Right lobe of liver (tissue), 6 donors: Measurements from ENCODE around the gene NUP188. TPM values are rescaled to one million over a fixed set of nuclear protein-coding genes. Genes with fewer than 3 reads are reported as not detected.

ENCODE experiments used
- ATAC-seq, 4 donors: fragments of 200-7000 bp; cut with Tn5 transposase; one replicate each; pipeline ENCODE4 v1.9.1; 2020; ENCODE audit warnings: mild to moderate bottlenecking in 4 of 4, moderate library complexity in 4 of 4
- DNase-seq, 3 donors: peaks; one replicate each; pipeline ENCODE4 v3.0.0-alpha.2; 2020
- H3K27ac ChIP-seq, 3 donors: fragments of 200-600 bp; one replicate each; pipeline ENCODE4 v1.8.0; 2022
- H3K27me3 ChIP-seq, 2 donors: fragments of 200-600 bp; one replicate each; pipeline ENCODE4 v1.8.0; 2022
- H3K36me3 ChIP-seq, 4 donors: fragments of 200-600 bp; sonication (generic) in 1 of 4; one replicate each; pipeline versions ENCODE4 v1.5.1 to v1.8.0; 2017 to 2022; ENCODE audit warnings: control low read depth in 1 of 4
- H3K4me1 ChIP-seq, 4 donors: fragments of 200-600 bp; sonication (generic) in 1 of 4; one replicate each; pipeline versions ENCODE4 v1.5.1 to v1.8.0; 2017 to 2022; ENCODE audit warnings: control low read depth in 1 of 4
- H3K4me3 ChIP-seq, 3 donors: fragments of 200-600 bp; one replicate each; pipeline ENCODE4 v1.8.0; 2022
- H3K9me3 ChIP-seq, 4 donors: fragments of 200-600 bp; sonication (generic) in 1 of 4; one replicate each; pipeline versions ENCODE4 v1.5.1 to v1.8.0; 2017 to 2022; ENCODE audit warnings: control low read depth in 1 of 4
- POLR2A ChIP-seq: fragments of 450-650 bp; IDR thresholded peaks from one replicate; pipeline ENCODE4 v1.6.1; 2017; ENCODE audit warnings: antibody characterized with exemption, mild to moderate bottlenecking
- whole genome bisulfite sequencing: methylation state at CpG from one replicate; pipeline ENCODE4 v1.1.6; 2018; ENCODE audit warnings: low coverage, low lambda C conversion rate; ENCODE audit not compliant: insufficient coverage; ENCODE audit errors: missing lambda C conversion rate; 5-methylcytosine and 5-hydroxymethylcytosine counted together
- intact Hi-C, 2 donors: fragments of 100-400 bp; cut with DNase I; formaldehyde crosslinking; loops; one replicate each; pipeline versions ENCODE4 v1.11.2 to v1.14.1; 2022
- total RNA-seq, 6 experiments: library from RNA; depleted of rRNA in 2 of 6; stranded (reverse); fragments of >200 nt in 2 of 6; fragmentation: NEBNext Ultra II Directional in 3 of 6; extraction: Animal tissue kit (Norgen Biotek cat#: 25700) in 3 of 6; gene quantifications; one replicate each; pipeline versions ENCODE4 v1.1.0 to v1.2.4, GENCODE V29; 2016 to 2023
- TF ChIP-seq, protein P1 (sequence below), 4 donors: fragments of 200-600 bp in 3 of 4; fragments of 450-650 bp in 1 of 4; IDR thresholded peaks; one replicate each; pipeline versions ENCODE4 v1.5.1 to v1.8.0; 2016 to 2022; ENCODE audit warnings: antibody characterized with exemption in 4 of 4, mild to moderate bottlenecking in 2 of 4
- donor health status: DM: no; HTN: yes; CAD: no.
- donor health status: DM: no; HTN: no; CAD: no.
- donor health status: DM: no; HTN: no; CAD: no.
- donor health status: DM: no; HTN: yes; CAD: no.
- donor health status: DM: no; HTN: yes; CAD: no.

NUP188 gene
- total RNA-seq, 6 experiments from 2014 or later = 10.5 to 18.7 (median 15.6) TPM

DNA sequence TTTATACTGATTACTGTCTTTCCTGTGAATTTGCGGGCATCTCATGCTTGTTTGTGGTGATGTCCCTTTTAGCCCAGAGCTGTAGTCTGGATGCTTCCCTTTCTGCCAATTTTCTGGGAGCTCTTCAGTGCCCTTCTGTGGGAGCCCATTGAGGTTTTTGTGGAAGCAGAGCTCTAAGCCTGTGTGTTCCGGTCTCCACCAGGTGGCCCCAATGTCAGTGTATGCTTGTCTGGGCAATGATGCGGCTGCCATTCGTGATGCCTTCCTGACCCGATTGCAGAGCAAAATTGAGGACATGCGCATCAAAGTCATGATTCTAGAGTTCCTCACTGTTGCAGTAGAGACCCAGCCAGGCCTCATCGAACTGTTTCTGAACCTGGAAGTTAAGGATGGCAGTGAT, 45.5 kb downstream of the NUP188 start:
- H3K4me1 ChIP-seq = no peaks in the 10 kb centered on the region
- TF ChIP-seq POLR2A = no peak
- TF ChIP-seq, protein P1, sequence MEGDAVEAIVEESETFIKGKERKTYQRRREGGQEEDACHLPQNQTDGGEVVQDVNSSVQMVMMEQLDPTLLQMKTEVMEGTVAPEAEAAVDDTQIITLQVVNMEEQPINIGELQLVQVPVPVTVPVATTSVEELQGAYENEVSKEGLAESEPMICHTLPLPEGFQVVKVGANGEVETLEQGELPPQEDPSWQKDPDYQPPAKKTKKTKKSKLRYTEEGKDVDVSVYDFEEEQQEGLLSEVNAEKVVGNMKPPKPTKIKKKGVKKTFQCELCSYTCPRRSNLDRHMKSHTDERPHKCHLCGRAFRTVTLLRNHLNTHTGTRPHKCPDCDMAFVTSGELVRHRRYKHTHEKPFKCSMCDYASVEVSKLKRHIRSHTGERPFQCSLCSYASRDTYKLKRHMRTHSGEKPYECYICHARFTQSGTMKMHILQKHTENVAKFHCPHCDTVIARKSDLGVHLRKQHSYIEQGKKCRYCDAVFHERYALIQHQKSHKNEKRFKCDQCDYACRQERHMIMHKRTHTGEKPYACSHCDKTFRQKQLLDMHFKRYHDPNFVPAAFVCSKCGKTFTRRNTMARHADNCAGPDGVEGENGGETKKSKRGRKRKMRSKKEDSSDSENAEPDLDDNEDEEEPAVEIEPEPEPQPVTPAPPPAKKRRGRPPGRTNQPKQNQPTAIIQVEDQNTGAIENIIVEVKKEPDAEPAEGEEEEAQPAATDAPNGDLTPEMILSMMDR (IDR thresholded peaks at IDR 0.05) = peak in 2 of 4 donors; percentile 15 to 19
- no peak overlapping the region for H3K27ac ChIP-seq
- H3K36me3 ChIP-seq = peaks cover 0 to 75% (median 38%) of the 10 kb centered on the region in 4 donors
- H3K4me3 ChIP-seq = no peak overlapping the region
- intact Hi-C loops = no loop called here
- DNase-seq (no peak), ATAC-seq (peak; percentile 24 to 54 (median 44))
- H3K9me3 ChIP-seq = no peaks in the 10 kb centered on the region
- H3K27me3 ChIP-seq = no peaks in the 10 kb centered on the region
- WGBS = 78% methylated on average over 7 of the region's 7 CpGs

DNA sequence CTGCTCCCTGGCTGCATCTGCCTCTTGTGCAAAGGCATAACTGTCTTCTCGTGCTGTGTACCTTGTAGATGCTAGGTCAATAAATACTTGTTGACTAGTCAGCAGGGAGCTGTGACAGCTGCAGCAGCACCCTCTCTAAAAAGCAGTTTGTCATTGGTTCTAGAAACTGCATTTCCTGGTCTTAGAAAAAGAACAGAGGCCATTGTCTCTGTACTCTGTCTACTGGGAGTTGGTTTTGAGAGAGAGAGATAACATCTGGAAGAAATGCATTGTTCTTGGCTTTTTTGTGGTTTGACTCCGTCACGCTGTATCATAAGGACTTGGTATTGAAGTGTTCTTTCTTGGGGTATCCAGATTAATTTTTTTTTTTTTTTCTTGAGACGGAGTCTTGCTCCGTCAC, 48.3 kb downstream of the NUP188 start:
- Histone ChIP-seq H3K27me3 (no peaks in the 10 kb centered on the region), H3K4me3 (no peak overlapping the region), H3K36me3 (peaks cover 0 to 79% (median 41%) of the 10 kb centered on the region in 4 donors), H3K27ac (no peak overlapping the region), H3K4me1 (no peaks in the 10 kb centered on the region), H3K9me3 (no peaks in the 10 kb centered on the region)
- no peak for ATAC-seq
- no peak for DNase-seq
- intact Hi-C loops = no loop called here
- 84% methylated on average over 3 of the region's 5 CpGs for WGBS
- TF ChIP-seq, protein P1 (IDR thresholded peaks at IDR 0.05) = no peak
- TF ChIP-seq POLR2A = no peak

DNA sequence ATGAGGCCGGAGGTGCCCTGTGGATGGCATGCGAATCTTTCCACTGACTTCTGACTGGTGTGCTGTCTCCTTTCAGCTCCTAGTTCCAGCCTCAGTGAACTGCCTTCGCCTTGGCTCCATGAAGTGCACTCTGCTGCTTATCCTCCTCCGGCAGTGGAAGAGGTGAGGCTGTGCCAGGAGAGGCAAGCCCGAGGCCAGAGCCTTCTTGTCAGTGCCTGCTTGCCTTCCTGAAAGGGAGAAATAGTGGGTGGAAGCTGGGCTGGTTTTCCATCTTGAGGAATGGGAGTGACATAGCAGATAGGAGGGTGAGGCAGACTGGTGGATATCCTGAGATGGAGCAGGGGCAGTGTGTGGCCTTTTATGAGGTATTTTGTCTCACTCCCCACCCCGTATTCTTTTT, 51.0 kb downstream of the NUP188 start:
- H3K27ac ChIP-seq = no peak overlapping the region
- no peaks in the 10 kb centered on the region for H3K27me3 ChIP-seq
- intact Hi-C loops = no loop called here
- no peak for DNase-seq
- H3K36me3 ChIP-seq = peaks cover 0 to 85% (median 39%) of the 10 kb centered on the region in 4 donors
- no peaks in the 10 kb centered on the region for H3K9me3 ChIP-seq
- ATAC-seq = no peak
- no peak overlapping the region for H3K4me3 ChIP-seq
- WGBS = 76% methylated on average over 4 of the region's 6 CpGs
- no peak for TF ChIP-seq POLR2A
- TF ChIP-seq, protein P1 (IDR thresholded peaks at IDR 0.05) = no peak
- H3K4me1 ChIP-seq = no peaks in the 10 kb centered on the region

DNA sequence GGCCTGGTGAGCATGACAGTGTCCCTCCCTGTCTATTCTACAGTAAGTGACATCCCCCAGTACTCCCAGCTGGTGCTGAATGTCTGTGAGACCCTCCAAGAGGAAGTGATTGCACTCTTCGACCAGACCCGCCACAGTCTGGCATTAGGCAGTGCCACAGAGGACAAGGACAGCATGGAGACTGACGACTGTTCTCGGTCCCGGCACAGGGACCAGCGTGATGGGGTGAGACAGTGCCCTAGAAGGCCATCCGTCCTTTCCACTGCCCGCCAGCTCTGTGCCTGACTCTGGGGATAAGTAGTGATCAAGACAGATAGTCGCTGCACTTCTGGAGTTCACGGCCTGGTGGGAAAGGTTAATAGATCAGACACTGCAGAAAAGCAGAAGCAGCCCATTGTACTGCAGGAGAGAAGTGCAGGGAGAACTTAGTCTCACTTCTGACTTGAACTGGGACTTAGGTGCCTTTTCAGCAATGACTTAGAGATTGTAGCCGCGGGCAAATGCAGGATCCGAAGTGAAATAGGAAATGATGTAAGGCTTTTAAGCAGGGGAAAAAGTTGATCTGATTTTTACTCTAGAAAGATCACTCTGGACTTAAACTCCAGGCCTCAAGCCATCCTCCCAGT, 52.2 kb downstream of the NUP188 start:
- intact Hi-C loops = no loop called here
- WGBS = 82% methylated on average over 11 of the region's 13 CpGs
- Histone ChIP-seq H3K4me3 (no peak overlapping the region), H3K27me3 (no peaks in the 10 kb centered on the region), H3K27ac (no peak overlapping the region), H3K4me1 (no peaks in the 10 kb centered on the region), H3K9me3 (no peaks in the 10 kb centered on the region), H3K36me3 (peaks cover 0 to 75% (median 32%) of the 10 kb centered on the region in 4 donors)
- DNase-seq (no peak), ATAC-seq (peak in 1 of 4 donors; percentile 37)
- TF ChIP-seq, protein P1 (IDR thresholded peaks at IDR 0.05) = no peak
- TF ChIP-seq POLR2A = no peak
